Prostate gland (tissue), 2 donors: ENCODE results near the gene KLK3. TPM values are rescaled to one million over a fixed set of nuclear protein-coding genes. Genes with fewer than 3 reads are reported as not detected.

ENCODE experiments used
- DNase-seq: peaks from one replicate; pipeline ENCODE4 v3.0.0-alpha.2; 2019; ENCODE audit warnings: low spot score
- H3K27ac ChIP-seq, 2 donors: fragments of 200-600 bp; sonication (generic); 2 replicates each; pipeline ENCODE4 v1.5.1; 2017 to 2019
- H3K27me3 ChIP-seq: fragments of 200-600 bp; sonication (generic); replicated peaks from 2 replicates; pipeline ENCODE4 v1.5.1; 2019; ENCODE audit not compliant: insufficient read depth
- H3K36me3 ChIP-seq, 2 donors: fragments of 200-600 bp; sonication (generic); 1 replicate in 1 of 2; 2 replicates in 1 of 2; pipeline versions ENCODE4 v1.5.1 to v1.8.1; 2017 to 2019
- H3K4me1 ChIP-seq: fragments of 200-600 bp; sonication (generic); replicated peaks from 2 replicates; pipeline ENCODE4 v1.5.1; 2019
- H3K4me3 ChIP-seq, 2 donors: fragments of 200-600 bp; sonication (generic); 2 replicates each; pipeline ENCODE4 v1.5.1; 2017 to 2019
- H3K9me3 ChIP-seq: fragments of 200-600 bp; sonication (generic); 2 replicates; pipeline ENCODE4 v1.5.1; 2017
- POLR2A ChIP-seq: fragments of 450-650 bp; IDR thresholded peaks from one replicate; pipeline ENCODE4 v1.6.1; 2016; ENCODE audit warnings: antibody characterized with exemption, mild to moderate bottlenecking
- POLR2AphosphoS5 ChIP-seq: sonication (generic); formaldehyde crosslinking; IDR thresholded peaks from one replicate; pipeline ENCODE4 v1.6.1; 2017; ENCODE audit warnings: antibody characterized with exemption
- WGBS: methylation state at CpG from one replicate; pipeline ENCODE4 v1.1.5; 2018; 5-methylcytosine and 5-hydroxymethylcytosine counted together
- intact Hi-C: fragments of 100-400 bp; cut with DNase I; formaldehyde crosslinking; loops from one replicate; pipeline ENCODE4 v1.14.2; 2022
- total RNA-seq, 2 donors: library from RNA; depleted of rRNA; stranded (reverse); fragments of >200 nt; gene quantifications; one replicate each; pipeline ENCODE4 v1.1.0, GENCODE V29; 2016
- TF ChIP-seq, protein P1 (sequence below), 4 experiments: fragments of 200-600 bp in 2 of 4; fragments of 450-650 bp in 2 of 4; sonication (generic) in 2 of 4; IDR thresholded peaks; 1 replicate in 3 of 4; 2 replicates in 1 of 4; pipeline ENCODE4 v1.5.1; 2016 to 2019; ENCODE audit warnings: antibody characterized with exemption in 4 of 4, mild to moderate bottlenecking in 2 of 4, moderate library complexity in 2 of 4

Gene KLK3
- total RNA-seq, 2 donors from 2014 or later = 7,620 to 35,247 TPM

DNA sequence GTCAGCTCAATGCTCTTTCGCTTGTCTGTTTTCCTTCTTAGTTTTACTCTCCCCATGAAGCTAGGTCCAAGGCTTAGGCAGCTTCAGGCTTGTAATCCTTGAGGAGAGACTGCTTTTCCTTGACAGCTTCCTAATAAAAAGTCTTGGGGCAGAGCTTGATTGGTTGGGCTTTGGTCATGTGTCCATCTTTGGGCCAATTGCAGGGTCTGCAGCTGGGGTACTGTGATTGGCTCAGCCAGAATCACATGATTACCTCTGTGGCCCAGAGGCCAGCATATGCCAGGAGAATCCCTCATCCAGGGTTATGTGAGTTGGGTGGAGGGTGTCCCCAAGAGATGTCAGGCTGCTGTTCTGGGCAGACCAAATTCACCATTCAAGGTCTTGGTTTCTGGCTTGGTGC is 39.3 kb upstream of the KLK3 start:
- WGBS = 100% methylated on average over 1 of the region's 1 CpG
- no peak for DNase-seq
- no peaks in the 10 kb centered on the region for H3K27me3 ChIP-seq
- intact Hi-C loops = no loop called here
- H3K4me3 ChIP-seq = no peak overlapping the region
- no peaks in the 10 kb centered on the region for H3K9me3 ChIP-seq
- TF ChIP-seq POLR2A (no peak), POLR2AphosphoS5 (no peak)
- TF ChIP-seq, protein P1, sequence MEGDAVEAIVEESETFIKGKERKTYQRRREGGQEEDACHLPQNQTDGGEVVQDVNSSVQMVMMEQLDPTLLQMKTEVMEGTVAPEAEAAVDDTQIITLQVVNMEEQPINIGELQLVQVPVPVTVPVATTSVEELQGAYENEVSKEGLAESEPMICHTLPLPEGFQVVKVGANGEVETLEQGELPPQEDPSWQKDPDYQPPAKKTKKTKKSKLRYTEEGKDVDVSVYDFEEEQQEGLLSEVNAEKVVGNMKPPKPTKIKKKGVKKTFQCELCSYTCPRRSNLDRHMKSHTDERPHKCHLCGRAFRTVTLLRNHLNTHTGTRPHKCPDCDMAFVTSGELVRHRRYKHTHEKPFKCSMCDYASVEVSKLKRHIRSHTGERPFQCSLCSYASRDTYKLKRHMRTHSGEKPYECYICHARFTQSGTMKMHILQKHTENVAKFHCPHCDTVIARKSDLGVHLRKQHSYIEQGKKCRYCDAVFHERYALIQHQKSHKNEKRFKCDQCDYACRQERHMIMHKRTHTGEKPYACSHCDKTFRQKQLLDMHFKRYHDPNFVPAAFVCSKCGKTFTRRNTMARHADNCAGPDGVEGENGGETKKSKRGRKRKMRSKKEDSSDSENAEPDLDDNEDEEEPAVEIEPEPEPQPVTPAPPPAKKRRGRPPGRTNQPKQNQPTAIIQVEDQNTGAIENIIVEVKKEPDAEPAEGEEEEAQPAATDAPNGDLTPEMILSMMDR (IDR thresholded peaks at IDR 0.05) = no peak
- no peak overlapping the region for H3K27ac ChIP-seq
- H3K4me1 ChIP-seq = no peaks in the 10 kb centered on the region
- no peaks in the 10 kb centered on the region for H3K36me3 ChIP-seq

DNA sequence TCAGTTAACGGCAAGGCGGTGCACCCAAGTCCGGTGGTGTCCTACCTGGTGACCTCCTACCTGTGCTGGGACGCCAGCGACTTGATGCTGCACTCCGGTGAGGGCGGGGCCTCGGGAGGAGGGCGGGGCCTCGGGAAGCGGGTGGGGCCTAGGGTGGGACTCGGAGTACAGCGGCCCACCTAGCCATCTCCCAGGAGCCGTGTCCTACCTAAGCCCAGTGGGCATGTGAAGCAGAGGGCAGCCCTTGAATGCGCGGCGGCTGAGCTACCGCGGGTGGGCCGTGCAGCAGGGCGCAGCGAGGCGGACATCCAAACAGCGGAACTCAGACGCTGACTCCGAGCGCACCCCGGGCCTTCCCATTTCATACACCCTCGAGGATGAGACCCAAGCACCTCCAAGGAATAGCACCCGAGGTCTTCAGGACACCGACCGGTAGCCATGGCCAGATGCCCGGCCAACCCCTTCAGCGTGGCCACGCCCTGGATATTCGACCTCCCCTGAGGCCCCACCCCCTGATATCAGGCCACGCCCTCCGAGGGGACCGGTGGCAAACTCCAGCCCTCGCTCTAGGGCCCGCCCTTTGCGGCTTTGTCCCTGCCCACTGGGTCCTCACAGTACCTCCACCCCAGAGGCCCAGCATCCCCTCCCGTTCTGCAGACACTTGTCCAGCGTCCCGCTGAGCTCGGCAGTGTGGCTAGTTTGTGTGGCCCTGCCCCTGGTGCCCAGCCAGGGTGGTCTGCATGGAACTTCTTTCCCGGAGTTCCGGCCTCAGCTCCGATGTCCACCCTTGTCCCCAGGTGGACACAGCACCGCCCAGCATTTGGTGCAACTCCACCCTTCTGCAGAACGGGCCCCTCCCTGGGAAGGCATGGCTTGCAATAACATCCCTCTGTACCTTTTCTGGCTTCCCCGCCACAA is 36.5 kb upstream of the KLK3 start:
- H3K9me3 ChIP-seq = no peaks in the 10 kb centered on the region
- H3K27me3 ChIP-seq = no peaks in the 10 kb centered on the region
- intact Hi-C loops = no loop called here
- H3K36me3 ChIP-seq = no peaks in the 10 kb centered on the region
- no peak overlapping the region for H3K27ac ChIP-seq
- TF ChIP-seq POLR2AphosphoS5 (no peak), POLR2A (no peak)
- TF ChIP-seq, protein P1 (IDR thresholded peaks at IDR 0.05) = no peak
- H3K4me1 ChIP-seq = no peaks in the 10 kb centered on the region
- DNase-seq = peak; percentile 59
- H3K4me3 ChIP-seq = peak overlapping the region; percentile 22 to 34
- WGBS = 8% methylated on average over 42 of the region's 52 CpGs

DNA sequence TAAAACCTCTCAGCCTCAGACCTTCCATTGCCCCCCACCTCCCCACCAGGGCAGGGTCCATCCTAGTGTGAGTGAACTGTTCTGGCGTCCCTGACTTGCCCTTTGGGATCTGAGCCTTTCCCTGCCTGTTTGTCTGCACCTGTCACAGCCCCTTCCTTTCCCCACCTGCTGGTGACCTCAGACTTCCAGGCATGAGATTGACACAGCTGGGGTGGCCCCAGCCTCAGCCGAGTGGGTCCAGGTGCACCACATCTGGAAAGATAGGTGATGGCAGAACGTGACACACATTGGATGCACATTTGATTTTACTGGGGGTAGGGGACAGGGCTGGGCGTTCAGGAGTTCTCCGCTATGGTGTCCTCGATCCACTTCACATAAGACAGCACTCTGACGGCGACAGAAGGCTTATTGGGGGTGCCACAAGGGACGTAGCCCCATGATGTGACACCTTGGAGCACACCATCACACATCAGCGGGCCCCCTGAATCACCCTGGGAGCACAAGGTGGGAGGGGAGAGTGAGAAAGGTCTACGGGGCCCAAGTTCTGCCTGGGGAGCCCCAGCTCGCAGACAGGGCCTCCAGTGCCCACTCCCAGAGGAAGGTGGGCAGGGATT is 35.7 kb upstream of the KLK3 start:
- 66% methylated on average over 12 of the region's 12 CpGs for WGBS
- H3K9me3 ChIP-seq = no peaks in the 10 kb centered on the region
- H3K27ac ChIP-seq = no peak overlapping the region
- H3K36me3 ChIP-seq = no peaks in the 10 kb centered on the region
- intact Hi-C loops = no loop called here
- no peak overlapping the region for H3K4me3 ChIP-seq
- DNase-seq = no peak
- no peaks in the 10 kb centered on the region for H3K27me3 ChIP-seq
- TF ChIP-seq POLR2AphosphoS5 (no peak), POLR2A (no peak)
- TF ChIP-seq, protein P1 (IDR thresholded peaks at IDR 0.05) = no peak
- no peaks in the 10 kb centered on the region for H3K4me1 ChIP-seq

DNA sequence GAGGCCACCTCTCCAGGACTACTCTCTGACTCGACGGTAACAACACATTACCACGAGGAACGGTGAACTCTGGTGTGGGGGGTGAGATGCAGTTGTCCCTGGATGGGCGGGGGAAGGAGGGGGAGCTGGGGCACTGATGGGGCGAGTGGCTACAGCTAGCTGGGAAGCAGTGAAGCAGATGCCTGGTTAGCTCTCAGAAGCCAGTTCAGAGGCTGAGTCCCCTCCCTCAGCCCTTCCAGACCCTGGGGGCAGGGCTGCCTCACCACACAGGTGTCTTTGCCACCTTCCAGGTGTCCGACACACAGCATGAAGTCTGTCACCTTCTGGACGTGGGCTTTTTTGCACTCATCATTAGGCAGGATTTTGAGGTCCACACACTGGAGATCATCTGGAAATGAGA is 35.1 kb upstream of the KLK3 start:
- intact Hi-C loops = no loop called here

DNA sequence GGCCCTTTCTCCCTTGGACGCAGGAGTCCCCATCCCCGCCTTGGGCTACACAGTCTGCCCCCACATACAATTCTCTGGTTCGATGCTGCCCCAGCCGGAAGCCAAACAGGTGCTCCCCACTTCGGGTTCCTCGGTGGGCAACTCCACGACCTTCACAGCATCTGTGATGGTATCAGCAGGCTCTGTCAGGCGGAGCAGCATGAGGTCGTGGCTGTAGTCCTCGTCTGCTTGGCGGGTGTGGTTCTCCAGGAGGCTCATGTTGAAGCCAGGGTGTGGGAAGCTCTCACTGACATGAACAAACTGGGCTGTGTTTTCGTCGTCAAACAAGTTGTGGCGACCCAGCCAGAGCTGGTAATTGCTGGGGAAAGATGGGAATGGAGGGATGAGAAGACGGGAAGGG is 34.6 kb upstream of the KLK3 start:
- no peaks in the 10 kb centered on the region for H3K9me3 ChIP-seq
- DNase-seq = no peak
- no peaks in the 10 kb centered on the region for H3K36me3 ChIP-seq
- H3K27ac ChIP-seq = peak overlapping the region in 1 of 2 donors; percentile 11
- no peaks in the 10 kb centered on the region for H3K27me3 ChIP-seq
- TF ChIP-seq POLR2AphosphoS5 (no peak), POLR2A (no peak)
- TF ChIP-seq, protein P1 (IDR thresholded peaks at IDR 0.05) = no peak
- no peaks in the 10 kb centered on the region for H3K4me1 ChIP-seq
- intact Hi-C loops = no loop called here
- 7% methylated on average over 15 of the region's 15 CpGs for WGBS
- H3K4me3 ChIP-seq = no peak overlapping the region

More for the DNA sequence above, 35.1 kb upstream of the KLK3 start:
- Histone ChIP-seq H3K36me3 (no peaks in the 10 kb centered on the region), H3K27ac (no peak overlapping the region), H3K4me3 (no peak overlapping the region), H3K9me3 (no peaks in the 10 kb centered on the region), H3K4me1 (no peaks in the 10 kb centered on the region), H3K27me3 (no peaks in the 10 kb centered on the region)
- 29% methylated on average over 8 of the region's 8 CpGs for WGBS
- no peak for DNase-seq
- TF ChIP-seq POLR2A = no peak
- no peak for TF ChIP-seq POLR2AphosphoS5
